GM10847 (cell line): Measurements from ENCODE around the gene NPR1.

ENCODE experiments used
- POLR2A ChIP-seq: IDR thresholded peaks from 2 replicates; pipeline ENCODE4 v1.6.1; 2011; ENCODE audit not compliant: insufficient read length; ENCODE audit errors: extremely low read depth

The NPR1 gene

GRCh38 chr1:153643816-153644215, 34.7 kb upstream of the NPR1 start:
- no peak for TF ChIP-seq POLR2A

GRCh38 chr1:153646672-153647345, 31.7 kb upstream of the NPR1 start:
- TF ChIP-seq POLR2A = no peak

- TF ChIP-seq POLR2A = no peak
These were observed 31.2 kb upstream of the NPR1 start for GRCh38 chr1:153647346-153647714.

- TF ChIP-seq POLR2A = no peak
These were observed 30.4 kb upstream of the NPR1 start for GRCh38 chr1:153648000-153648643.

- no peak for TF ChIP-seq POLR2A
These were observed 29.2 kb upstream of the NPR1 start for GRCh38 chr1:153649137-153649862.

GRCh38 chr1:153649863-153650235, 28.6 kb upstream of the NPR1 start:
- TF ChIP-seq POLR2A = no peak

GRCh38 chr1:153651771-153652170, 26.7 kb upstream of the NPR1 start:
- TF ChIP-seq POLR2A = no peak

GRCh38 chr1:153652805-153653500, 25.5 kb upstream of the NPR1 start:
- TF ChIP-seq POLR2A = no peak

- no peak for TF ChIP-seq POLR2A
These were observed 23.2 kb upstream of the NPR1 start for GRCh38 chr1:153655333-153655732.

- TF ChIP-seq POLR2A = peak; percentile 81
These were observed 19.9 kb upstream of the NPR1 start, which contains the start of gene SNAPIN for GRCh38 chr1:153658400-153659174. TSS of gene SNAPIN (plus strand) at chr1:153658703. CDS start at chr1:153658744, 41 bp downstream.

- no peak for TF ChIP-seq POLR2A
These were observed 19.3 kb upstream of the NPR1 start for GRCh38 chr1:153659175-153659534.

GRCh38 chr1:153659656-153660055, 18.8 kb upstream of the NPR1 start:
- no peak for TF ChIP-seq POLR2A

- no peak for TF ChIP-seq POLR2A
These were observed 17.3 kb upstream of the NPR1 start for GRCh38 chr1:153661111-153661708.

GRCh38 chr1:153662269-153662668, 16.2 kb upstream of the NPR1 start:
- TF ChIP-seq POLR2A = no peak

GRCh38 chr1:153663211-153663610, 15.3 kb upstream of the NPR1 start:
- no peak for TF ChIP-seq POLR2A
